ENCODE measurements around the gene FAM117B. TPM values are rescaled to one million over a fixed set of nuclear protein-coding genes. Genes with fewer than 3 reads are reported as not detected.

The FAM117B gene
- total RNA-seq, 4 donors from 2014 or later = 1.7 to 12.3 (median 5.8) TPM

DNA sequence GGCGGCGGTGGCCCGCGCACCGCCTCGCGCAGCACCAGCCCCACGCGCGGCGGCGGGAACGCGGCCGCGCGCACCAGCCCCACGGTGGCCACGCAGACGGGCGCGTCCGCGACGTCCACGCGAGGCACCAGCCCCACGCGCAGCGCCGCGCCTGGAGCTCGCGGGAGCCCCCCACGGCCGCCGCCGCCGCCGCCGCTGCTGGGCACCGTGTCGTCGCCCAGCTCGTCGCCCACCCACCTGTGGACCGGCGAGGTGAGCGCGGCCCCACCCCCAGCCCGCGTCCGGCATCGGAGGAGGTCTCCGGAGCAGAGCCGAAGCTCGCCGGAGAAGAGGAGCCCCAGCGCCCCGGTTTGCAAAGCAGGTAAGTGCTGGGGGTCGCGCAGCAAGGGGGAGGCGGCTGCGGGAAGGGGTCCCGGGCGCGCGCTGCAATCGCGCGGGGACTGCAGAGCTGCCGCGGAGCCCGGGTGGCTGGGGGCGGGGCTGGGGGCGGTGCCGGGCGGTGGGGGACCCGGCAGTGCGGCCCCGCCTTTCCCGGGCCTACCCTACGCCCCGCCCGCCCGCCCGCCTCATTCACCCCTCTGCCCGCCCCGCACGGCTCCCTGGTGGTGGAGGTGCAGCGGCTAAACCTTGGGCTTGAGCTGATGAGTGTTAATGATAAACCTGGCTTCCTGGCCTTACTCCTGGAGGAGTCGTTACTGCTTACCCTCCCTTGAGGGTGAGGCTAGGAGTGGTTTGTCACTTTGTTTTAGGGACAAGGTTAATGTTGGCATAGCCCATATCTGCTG lies 851 bp downstream of the FAM117B start:
- DNase-seq (ENCODE audit: low spot score) = peak; percentile 37
- TF ChIP-seq, protein P1, sequence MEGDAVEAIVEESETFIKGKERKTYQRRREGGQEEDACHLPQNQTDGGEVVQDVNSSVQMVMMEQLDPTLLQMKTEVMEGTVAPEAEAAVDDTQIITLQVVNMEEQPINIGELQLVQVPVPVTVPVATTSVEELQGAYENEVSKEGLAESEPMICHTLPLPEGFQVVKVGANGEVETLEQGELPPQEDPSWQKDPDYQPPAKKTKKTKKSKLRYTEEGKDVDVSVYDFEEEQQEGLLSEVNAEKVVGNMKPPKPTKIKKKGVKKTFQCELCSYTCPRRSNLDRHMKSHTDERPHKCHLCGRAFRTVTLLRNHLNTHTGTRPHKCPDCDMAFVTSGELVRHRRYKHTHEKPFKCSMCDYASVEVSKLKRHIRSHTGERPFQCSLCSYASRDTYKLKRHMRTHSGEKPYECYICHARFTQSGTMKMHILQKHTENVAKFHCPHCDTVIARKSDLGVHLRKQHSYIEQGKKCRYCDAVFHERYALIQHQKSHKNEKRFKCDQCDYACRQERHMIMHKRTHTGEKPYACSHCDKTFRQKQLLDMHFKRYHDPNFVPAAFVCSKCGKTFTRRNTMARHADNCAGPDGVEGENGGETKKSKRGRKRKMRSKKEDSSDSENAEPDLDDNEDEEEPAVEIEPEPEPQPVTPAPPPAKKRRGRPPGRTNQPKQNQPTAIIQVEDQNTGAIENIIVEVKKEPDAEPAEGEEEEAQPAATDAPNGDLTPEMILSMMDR (IDR thresholded peaks at IDR 0.05) = no peak
- peak; percentile 80 for ATAC-seq (ENCODE audit: low FRiP score)

DNA sequence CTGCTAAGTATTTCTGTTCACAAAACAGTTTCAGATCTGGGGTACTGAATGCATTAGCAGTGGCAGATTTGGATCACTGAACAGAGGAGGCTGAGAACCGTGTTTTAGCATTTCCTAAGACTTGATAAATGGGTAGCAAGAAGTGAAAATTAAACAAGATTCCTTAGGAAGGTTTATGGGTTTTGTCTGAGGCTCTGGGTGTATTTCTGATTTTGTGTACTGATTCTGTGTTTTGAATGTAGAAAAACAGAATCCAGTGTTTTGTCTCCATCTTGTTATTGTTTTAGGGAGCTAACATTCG lies 1.4 kb downstream of the FAM117B start:
- TF ChIP-seq, protein P1 (IDR thresholded peaks at IDR 0.05) = no peak
- ATAC-seq (ENCODE audit: low FRiP score) (peak; percentile 0), DNase-seq (ENCODE audit: low spot score) (no peak)

DNA sequence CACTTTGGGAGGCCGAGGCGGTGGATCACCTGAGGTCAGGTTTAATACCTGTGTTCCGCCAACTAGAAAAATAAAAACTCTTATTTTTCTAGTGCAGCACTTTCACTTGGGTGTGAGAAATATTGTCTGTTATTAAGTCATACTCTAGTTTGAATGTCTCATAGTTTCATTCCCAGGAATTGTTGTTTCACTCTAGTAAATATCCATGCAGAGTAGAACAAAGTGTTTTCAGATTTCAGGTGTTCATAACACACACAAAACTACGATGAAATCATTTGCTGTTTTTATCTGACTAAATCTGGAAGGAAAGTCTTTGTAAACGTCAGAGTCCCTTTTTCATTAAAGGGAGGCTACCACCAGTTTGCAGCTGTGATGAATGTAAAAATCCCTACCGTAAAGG lies 4.0 kb downstream of the FAM117B start:
- TF ChIP-seq, protein P1 (IDR thresholded peaks at IDR 0.05) = no peak
- ATAC-seq (ENCODE audit: low FRiP score) (no peak), DNase-seq (ENCODE audit: low spot score) (no peak)

DNA sequence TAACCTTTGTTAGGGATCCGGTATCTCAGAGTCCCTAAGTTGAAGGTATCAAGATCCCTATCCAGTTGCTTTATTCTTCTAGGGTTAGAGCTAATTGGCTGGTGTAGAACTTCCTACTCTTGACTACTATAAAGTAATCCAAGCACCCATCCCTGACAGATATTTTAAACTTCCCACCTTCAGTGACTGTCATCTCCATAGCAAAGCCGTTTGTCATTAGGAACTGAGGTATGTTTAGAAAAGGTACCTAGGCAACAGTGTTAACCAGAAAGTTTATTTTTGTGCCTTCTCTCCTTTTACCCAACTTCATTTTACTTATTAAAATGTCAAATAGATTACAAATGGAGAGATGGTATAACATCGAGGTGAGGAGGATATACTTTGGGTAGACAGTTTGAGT lies 4.5 kb downstream of the FAM117B start:
- TF ChIP-seq, protein P1 (IDR thresholded peaks at IDR 0.05) = no peak

DNA sequence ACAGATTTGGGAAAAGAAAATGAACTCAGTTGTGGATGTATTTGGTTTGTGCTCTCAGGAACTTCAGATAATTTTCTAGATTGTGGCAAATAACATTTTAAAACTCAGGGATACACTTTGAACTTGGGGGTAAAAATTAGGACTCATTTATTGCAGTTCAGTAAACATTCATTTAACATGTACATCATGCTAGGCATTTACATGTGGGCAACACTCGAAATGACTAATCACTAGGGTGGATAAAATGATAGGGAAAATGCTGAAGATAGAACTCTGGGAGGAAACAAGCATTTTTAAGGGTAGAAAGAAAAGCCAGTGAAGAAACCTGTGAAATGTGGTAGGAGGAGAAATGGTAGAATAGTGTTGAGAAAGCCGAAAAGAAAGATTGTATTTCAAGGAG lies 7.8 kb downstream of the FAM117B start:
- TF ChIP-seq, protein P1 (IDR thresholded peaks at IDR 0.05) = no peak
- DNase-seq (ENCODE audit: low spot score) (no peak), ATAC-seq (ENCODE audit: low FRiP score) (no peak)

More for the DNA sequence above, 4.5 kb downstream of the FAM117B start:
- DNase-seq (ENCODE audit: low spot score) (no peak), ATAC-seq (ENCODE audit: low FRiP score) (no peak)

DNA sequence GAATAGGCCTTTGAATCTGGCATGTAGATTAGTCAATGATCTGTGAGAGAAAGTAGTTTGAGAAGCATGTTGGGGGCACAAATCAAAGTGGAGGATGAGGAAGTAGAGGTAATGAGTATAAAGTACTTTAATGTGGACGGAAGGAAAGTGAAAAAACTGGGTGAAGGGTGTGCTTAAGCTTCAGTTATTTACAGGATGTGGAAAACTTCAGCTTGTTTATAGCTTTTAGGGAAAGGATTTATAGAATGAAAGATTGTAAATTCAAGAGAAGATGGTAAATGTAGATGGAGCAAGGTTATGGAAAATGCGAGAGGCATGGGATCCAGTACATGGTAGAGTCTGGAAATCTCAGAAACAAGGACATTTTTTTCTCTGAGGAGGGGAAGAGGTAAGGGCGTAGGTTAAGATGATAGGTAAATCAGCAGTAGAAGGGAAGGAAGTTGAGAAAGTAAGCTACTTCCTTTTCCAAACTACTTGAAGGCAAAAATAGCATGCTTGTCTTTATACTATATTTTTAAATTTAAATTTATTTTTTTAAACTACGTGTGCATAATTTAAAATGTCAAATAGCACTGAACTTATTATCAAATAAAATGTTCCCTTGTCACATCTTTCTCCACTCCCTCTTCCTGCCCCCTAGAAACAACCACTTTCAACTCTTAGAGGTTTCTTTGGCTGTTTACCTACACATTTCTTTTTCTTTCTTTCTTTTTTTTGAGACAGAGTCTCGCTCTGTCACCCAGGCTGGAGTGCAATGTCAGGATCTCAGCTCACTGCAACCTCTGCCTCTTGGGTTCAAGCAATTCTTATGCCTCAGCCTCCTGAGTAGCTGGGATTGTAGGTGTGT lies 8.5 kb downstream of the FAM117B start:
- TF ChIP-seq, protein P1 (IDR thresholded peaks at IDR 0.05) = no peak
- no peak for DNase-seq (ENCODE audit: low spot score)

More for the DNA sequence above, 8.5 kb downstream of the FAM117B start:
- ATAC-seq (ENCODE audit: low FRiP score) = no peak

Measured in omental fat pad (tissue), 4 donors.